ENCODE results near the gene TSR1. TPM values are rescaled to one million over a fixed set of nuclear protein-coding genes. Genes with fewer than 3 reads are reported as not detected.

Gene TSR1
- total RNA-seq, 4 donors from 2014 or later: 40.0 to 48.0 (median 44.5) TPM

DNA sequence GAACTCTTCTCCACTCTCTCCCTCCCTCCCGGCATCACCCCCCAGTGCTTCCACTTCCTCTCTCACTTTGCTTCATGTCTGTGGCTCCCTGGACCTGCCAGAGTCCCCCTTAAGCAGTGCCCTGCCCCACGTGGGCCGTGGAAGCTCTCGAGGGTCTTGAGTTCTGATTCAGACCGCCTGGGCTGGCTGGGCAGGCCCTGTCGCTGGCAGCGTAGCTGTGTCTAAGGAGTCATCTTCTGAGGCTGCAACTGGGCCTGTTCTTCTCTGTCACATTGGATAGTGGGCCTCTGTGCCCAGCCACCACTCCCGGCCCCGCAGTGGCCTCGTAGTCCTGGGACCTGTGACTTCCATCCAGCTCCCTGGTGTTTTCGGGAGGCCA, 33.9 kb upstream of the TSR1 start:
- WGBS, 2 donors: 84 to 86% methylated on average over 9 to 11 of the region's 11 CpGs
- TF ChIP-seq, protein P1, sequence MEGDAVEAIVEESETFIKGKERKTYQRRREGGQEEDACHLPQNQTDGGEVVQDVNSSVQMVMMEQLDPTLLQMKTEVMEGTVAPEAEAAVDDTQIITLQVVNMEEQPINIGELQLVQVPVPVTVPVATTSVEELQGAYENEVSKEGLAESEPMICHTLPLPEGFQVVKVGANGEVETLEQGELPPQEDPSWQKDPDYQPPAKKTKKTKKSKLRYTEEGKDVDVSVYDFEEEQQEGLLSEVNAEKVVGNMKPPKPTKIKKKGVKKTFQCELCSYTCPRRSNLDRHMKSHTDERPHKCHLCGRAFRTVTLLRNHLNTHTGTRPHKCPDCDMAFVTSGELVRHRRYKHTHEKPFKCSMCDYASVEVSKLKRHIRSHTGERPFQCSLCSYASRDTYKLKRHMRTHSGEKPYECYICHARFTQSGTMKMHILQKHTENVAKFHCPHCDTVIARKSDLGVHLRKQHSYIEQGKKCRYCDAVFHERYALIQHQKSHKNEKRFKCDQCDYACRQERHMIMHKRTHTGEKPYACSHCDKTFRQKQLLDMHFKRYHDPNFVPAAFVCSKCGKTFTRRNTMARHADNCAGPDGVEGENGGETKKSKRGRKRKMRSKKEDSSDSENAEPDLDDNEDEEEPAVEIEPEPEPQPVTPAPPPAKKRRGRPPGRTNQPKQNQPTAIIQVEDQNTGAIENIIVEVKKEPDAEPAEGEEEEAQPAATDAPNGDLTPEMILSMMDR (IDR thresholded peaks at IDR 0.05): no peak
- no peak for TF ChIP-seq POLR2A (IDR thresholded peaks at IDR 0.05)
- intact Hi-C loops (cut with DNase I; ENCODE audit: low total_unique reads): no loop called here
- no peak for DNase-seq (ENCODE audit: low spot score in 2 of 2)
- no peak overlapping the region for H3K4me3 ChIP-seq (ENCODE audit: low read depth, poor library complexity, severe bottlenecking)

DNA sequence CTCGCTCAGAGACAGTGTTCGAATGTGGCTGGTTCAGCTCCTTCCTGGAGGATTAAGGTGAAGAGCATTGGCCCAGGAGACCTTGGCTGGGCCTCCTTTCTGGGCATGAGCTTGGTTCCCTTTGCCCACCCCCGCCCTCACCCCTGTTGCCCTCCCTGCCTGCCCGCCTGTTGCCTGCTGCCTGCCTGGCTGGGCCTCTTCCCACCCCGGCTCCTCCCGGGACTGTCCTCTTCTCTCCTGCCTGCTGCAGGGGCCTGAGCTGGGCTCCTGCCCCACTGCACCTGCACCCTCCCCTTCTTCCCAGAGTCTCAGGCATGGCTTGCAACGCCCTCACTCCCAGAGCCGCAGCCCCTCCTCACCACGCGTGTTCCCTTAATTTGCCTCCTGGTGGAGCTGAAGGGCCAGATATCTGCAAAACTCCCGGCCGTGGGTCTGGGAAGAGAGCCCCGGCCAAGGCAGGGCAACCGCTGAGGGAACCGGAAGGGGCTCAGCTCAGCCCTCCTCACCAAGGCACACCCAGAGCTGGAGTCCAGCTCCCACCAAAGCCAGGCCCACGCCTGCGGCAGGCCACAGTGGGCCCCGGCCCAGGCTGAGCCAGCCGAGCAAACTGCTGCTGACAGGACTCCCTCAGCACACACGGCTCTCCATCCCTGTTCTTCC, 33.4 kb upstream of the TSR1 start:
- WGBS, 2 donors: 67 to 78% methylated on average over 20 of the region's 20 CpGs
- intact Hi-C loops (cut with DNase I; ENCODE audit: low total_unique reads): no loop called here

DNA sequence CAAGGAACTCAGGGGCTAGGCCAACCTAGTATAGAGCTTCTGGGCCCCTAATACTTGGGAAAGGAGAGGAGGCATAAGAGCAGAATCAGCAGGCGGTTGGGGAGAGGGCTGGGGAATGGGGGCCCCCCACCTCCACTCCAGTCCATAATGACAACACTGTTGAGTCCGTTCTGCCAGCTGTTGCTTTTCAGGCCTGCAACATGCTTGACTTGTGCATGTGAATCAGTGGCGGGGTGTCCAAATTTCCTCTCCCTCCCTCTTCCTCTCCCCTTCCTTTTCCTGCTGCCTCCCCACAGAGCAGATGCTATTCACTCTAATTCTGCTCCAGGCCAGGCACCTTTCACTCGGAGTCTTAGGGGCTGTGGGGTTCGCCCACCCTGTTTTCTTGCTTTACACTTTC, 32.8 kb upstream of the TSR1 start:
- 78 to 81% methylated on average over 5 of the region's 5 CpGs for WGBS, 2 donors
- intact Hi-C loops (cut with DNase I; ENCODE audit: low total_unique reads): no loop called here
- TF ChIP-seq, protein P1 (IDR thresholded peaks at IDR 0.05): no peak
- TF ChIP-seq POLR2A (IDR thresholded peaks at IDR 0.05): no peak
- DNase-seq (ENCODE audit: low spot score in 2 of 2): no peak
- no peak overlapping the region for H3K4me3 ChIP-seq (ENCODE audit: low read depth, poor library complexity, severe bottlenecking)

More for the DNA sequence above, 33.4 kb upstream of the TSR1 start:
- DNase-seq (ENCODE audit: low spot score in 2 of 2): no peak
- no peak for TF ChIP-seq POLR2A (IDR thresholded peaks at IDR 0.05)
- TF ChIP-seq, protein P1 (IDR thresholded peaks at IDR 0.05): no peak
- H3K4me3 ChIP-seq (ENCODE audit: low read depth, poor library complexity, severe bottlenecking): no peak overlapping the region

DNA sequence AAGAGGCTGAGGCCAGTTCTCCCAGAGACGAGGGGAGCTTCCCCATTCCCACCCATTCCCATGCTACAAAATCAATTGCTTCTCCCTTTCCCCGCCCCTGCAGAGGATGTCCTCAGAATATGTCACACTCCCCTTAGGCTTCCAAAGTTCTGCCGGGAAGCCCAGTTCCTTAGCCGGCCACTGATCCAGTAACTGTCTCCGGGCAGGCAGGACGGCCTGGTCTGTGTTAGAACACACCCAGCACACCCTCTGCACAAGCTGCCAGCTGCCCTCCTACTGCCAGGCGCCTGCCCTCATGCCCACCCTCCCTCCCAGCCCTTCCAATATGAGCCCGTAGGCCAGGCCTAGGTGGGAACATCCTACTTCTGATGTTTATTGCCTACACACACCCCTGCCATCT, 32.1 kb upstream of the TSR1 start:
- TF ChIP-seq, protein P1 (IDR thresholded peaks at IDR 0.05): no peak
- TF ChIP-seq POLR2A (IDR thresholded peaks at IDR 0.05): no peak

DNA sequence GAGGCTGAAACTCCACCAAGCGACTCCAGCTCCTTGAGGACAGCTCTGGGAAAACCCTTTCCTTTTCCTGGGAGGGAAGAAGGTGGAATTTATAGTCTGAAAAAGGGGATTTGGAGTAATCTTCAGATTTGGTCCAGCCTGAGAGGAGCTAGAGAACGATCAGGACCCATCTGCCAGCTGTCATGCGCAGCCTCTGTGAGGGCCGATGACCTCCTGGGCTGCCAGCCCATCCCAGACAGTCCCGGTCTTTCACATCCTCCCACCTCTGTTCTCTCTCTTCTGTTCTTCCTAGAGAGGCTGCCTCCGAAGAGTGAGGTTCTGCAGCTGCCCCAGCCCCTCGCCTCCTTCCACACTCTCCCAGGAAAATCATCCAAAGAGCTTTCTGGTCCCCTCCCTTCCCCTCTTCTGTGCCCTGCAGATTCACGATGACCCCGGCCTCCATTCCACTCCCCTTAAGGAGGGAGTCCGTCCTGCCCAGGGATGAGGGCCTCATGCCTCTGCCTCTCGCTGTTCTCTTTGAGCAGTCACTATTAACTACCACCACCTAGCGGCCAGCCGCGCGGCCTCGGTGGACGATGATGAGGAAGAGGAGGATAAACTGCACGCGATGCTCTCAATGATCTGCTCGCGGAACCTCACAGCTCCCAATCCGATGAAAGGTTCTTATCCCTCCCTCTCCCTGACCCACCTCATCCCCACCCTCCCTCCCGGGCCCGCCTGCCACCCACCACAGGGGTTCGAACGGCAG, 30.7 kb upstream of the TSR1 start:
- no peak overlapping the region for H3K4me3 ChIP-seq (ENCODE audit: low read depth, poor library complexity, severe bottlenecking)
- no peak for TF ChIP-seq POLR2A (IDR thresholded peaks at IDR 0.05)
- TF ChIP-seq, protein P1 (IDR thresholded peaks at IDR 0.05): no peak
- 87 to 93% methylated on average over 26 of the region's 26 CpGs for WGBS, 2 donors
- intact Hi-C loops (cut with DNase I; ENCODE audit: low total_unique reads): no loop called here
- DNase-seq (ENCODE audit: low spot score in 2 of 2): no peak

More for the DNA sequence above, 32.1 kb upstream of the TSR1 start:
- H3K4me3 ChIP-seq (ENCODE audit: low read depth, poor library complexity, severe bottlenecking): no peak overlapping the region
- no peak for DNase-seq (ENCODE audit: low spot score in 2 of 2)
- WGBS, 2 donors: 54 to 70% methylated on average over 8 of the region's 8 CpGs
- intact Hi-C loops (cut with DNase I; ENCODE audit: low total_unique reads): no loop called here

Measured in lower leg skin (tissue), 4 donors.